Measurements from ENCODE around the gene SPATA1. TPM values are rescaled to one million over a fixed set of nuclear protein-coding genes. Genes with fewer than 3 reads are reported as not detected.

SPATA1 gene
- 1.6 TPM in 1 of 2 replicates, not detected in the other for total RNA-seq

GRCh38 chr1:84506002-84506728 lies at the start of gene SPATA1, which contains the start of gene GNG5:
TSS of gene SPATA1 (plus strand) at chr1:84506386. CDS start at chr1:84516360, 9,974 bp downstream.
TSS of gene GNG5 (minus strand) at chr1:84506581. CDS start at chr1:84506091, 490 bp downstream.

GRCh38 chr1:84478876-84479868 lies 27.0 kb upstream of the SPATA1 start, which contains the start of gene RPF1:
TSS of gene RPF1 (plus strand) at chr1:84479266. CDS start at chr1:84479282, 16 bp downstream.

DNA sequence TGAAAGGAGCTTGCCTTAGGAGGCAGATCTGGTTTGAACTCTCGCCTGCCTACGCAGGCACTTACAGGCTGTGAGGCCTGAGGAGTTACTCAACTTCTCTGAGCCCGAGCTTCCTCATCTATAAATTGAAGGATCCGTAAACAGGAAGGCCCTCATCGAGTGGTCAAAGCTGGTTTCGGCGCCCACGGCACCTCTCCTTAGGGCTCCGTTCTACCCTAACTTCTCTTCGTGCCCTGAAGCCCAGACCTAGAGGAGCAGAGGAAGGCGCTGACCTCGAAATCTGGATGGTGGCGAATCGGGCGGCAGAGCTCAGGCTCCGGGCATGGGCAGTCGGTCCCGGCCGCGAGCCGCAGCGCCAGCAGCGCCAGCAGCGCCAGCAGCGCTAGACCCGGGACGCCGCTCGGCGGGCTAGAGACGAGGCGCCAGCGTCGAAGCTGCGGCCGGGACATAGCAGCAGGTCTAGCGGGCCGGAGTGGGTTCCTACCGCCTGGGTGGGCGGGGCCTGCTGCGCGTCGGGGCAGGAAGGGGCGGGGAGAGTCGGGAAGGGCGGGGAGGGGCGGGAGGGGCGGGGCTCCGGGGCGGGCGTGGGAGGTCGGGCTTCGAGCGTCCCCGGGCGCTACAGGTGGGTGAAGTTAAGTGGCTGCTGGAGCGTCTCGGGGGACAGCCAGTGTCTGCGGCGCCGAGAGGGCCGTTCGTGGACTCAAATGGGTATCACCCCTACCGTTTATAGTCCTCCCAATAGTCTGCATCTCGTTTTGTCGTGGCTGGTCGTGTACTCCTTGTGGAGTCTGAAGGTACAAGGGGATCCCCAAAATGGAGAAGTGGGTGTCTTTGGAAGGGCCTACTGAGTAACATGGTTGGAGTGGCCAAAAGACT lies 68.0 kb downstream of the SPATA1 start, which contains the start of gene CTBS:
Gene CTBS, minus strand, starts transcription at position 474 of the 876 bp plus-strand sequence. Its CDS starts 25 bp downstream, at position 449.

Other genes starting within 250 kb of the SPATA1 start
- gene SAMD13, start 204.7 kb upstream of the SPATA1 start, total RNA-seq: 3.6 and 5.2 TPM in 2 replicates
- gene DNASE2B, start 107.9 kb upstream of the SPATA1 start, total RNA-seq: not detected in 2 replicates
- 39.0 and 48.3 TPM in 2 replicates for gene RPF1, start 27.1 kb upstream of the SPATA1 start, total RNA-seq
- gene GNG5, start 195 bp downstream of the SPATA1 start, total RNA-seq: 12.9 and 18.5 TPM in 2 replicates
- gene CTBS, start 68.1 kb downstream of the SPATA1 start, total RNA-seq: 4.7 and 6.5 TPM in 2 replicates
- gene SSX2IP, start 184.1 kb downstream of the SPATA1 start, total RNA-seq: 3.9 and 12.8 TPM in 2 replicates